Ovary (tissue), 3 donors: Measurements from ENCODE around the gene ETFA.
"Not testable (repeated sequence)": the region's sequence is repeated elsewhere in the genome, so short reads cannot be mapped to it uniquely, and the experiment has no call there.

ENCODE experiments used
- CTCF ChIP-seq, 3 donors: fragments of 450-650 bp in 2 of 3; fragments of 200-600 bp in 1 of 3; IDR thresholded peaks; one replicate each; pipeline versions ENCODE4 v1.5.1 to v1.8.0; 2016 to 2022; ENCODE audit warnings: antibody characterized with exemption in 3 of 3, mild to moderate bottlenecking in 1 of 3
- EP300 ChIP-seq: sonication (generic); formaldehyde crosslinking; IDR thresholded peaks from one replicate; pipeline ENCODE4 v1.6.1; 2017; ENCODE audit warnings: antibody characterized with exemption
- POLR2A ChIP-seq: fragments of 450-650 bp; IDR thresholded peaks from one replicate; pipeline ENCODE4 v1.6.1; 2017; ENCODE audit warnings: antibody characterized with exemption, mild to moderate bottlenecking, moderate library complexity
- donor health status: DM: no; HTN: no; CAD: no.

- TF ChIP-seq CTCF (IDR thresholded peaks at IDR 0.05); EP300; POLR2A: not testable (repeated sequence)
These were observed 1.9 kb upstream of the ETFA start for GRCh38 chr15:76313175-76313567.
